ENCODE measurements around the gene HDLBP.

The HDLBP gene

GRCh38 chr2:241190291-241190981 lies 125.0 kb downstream of the HDLBP start:
- no peak for TF ChIP-seq SIN3A (IDR thresholded peaks at IDR 0.05; ENCODE audit: borderline replicate concordance, insufficient read depth, low read length)
- TF ChIP-seq POLR2AphosphoS5 (IDR thresholded peaks at IDR 0.05; ENCODE audit: low read depth, low read length): no peak
- no peak for TF ChIP-seq TAF1 (IDR thresholded peaks at IDR 0.05; ENCODE audit: borderline replicate concordance, insufficient read depth, low read length)
- TF ChIP-seq FOXP2 (optimal IDR thresholded peaks at IDR 0.05; ENCODE audit: borderline replicate concordance, extremely low read depth, extremely low read length, insufficient read depth): no peak
- TF ChIP-seq, protein P1, sequence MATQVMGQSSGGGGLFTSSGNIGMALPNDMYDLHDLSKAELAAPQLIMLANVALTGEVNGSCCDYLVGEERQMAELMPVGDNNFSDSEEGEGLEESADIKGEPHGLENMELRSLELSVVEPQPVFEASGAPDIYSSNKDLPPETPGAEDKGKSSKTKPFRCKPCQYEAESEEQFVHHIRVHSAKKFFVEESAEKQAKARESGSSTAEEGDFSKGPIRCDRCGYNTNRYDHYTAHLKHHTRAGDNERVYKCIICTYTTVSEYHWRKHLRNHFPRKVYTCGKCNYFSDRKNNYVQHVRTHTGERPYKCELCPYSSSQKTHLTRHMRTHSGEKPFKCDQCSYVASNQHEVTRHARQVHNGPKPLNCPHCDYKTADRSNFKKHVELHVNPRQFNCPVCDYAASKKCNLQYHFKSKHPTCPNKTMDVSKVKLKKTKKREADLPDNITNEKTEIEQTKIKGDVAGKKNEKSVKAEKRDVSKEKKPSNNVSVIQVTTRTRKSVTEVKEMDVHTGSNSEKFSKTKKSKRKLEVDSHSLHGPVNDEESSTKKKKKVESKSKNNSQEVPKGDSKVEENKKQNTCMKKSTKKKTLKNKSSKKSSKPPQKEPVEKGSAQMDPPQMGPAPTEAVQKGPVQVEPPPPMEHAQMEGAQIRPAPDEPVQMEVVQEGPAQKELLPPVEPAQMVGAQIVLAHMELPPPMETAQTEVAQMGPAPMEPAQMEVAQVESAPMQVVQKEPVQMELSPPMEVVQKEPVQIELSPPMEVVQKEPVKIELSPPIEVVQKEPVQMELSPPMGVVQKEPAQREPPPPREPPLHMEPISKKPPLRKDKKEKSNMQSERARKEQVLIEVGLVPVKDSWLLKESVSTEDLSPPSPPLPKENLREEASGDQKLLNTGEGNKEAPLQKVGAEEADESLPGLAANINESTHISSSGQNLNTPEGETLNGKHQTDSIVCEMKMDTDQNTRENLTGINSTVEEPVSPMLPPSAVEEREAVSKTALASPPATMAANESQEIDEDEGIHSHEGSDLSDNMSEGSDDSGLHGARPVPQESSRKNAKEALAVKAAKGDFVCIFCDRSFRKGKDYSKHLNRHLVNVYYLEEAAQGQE (IDR thresholded peaks at IDR 0.05; ENCODE audit: insufficient read depth in 1 of 2, low read depth in 2 of 2, low read length in 2 of 2): no peak

DNA sequence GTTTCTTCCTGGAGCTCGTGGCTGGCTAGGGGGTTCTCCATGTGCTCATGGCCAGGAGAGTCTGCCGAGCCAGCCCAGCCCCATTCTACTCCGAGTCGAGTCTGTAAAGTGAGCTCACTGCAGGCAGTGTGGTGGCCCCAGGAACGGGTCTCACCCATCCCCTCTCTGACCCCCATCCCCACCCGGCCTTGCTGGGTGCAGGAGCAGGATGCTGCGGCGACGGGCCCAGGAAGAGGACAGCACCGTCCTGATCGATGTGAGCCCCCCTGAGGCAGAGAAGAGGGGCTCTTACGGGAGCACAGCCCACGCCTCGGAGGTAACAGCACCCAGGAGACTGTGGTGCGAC lies 125.6 kb downstream of the HDLBP start:
- no peak for TF ChIP-seq SIN3A (IDR thresholded peaks at IDR 0.05; ENCODE audit: borderline replicate concordance, insufficient read depth, low read length)
- TF ChIP-seq TAF1 (IDR thresholded peaks at IDR 0.05; ENCODE audit: borderline replicate concordance, insufficient read depth, low read length): no peak
- TF ChIP-seq, protein P1 (IDR thresholded peaks at IDR 0.05; ENCODE audit: insufficient read depth in 1 of 2, low read depth in 2 of 2, low read length in 2 of 2): no peak
- no peak for TF ChIP-seq FOXP2 (optimal IDR thresholded peaks at IDR 0.05; ENCODE audit: borderline replicate concordance, extremely low read depth, extremely low read length, insufficient read depth)
- TF ChIP-seq POLR2AphosphoS5 (IDR thresholded peaks at IDR 0.05; ENCODE audit: low read depth, low read length): no peak

DNA sequence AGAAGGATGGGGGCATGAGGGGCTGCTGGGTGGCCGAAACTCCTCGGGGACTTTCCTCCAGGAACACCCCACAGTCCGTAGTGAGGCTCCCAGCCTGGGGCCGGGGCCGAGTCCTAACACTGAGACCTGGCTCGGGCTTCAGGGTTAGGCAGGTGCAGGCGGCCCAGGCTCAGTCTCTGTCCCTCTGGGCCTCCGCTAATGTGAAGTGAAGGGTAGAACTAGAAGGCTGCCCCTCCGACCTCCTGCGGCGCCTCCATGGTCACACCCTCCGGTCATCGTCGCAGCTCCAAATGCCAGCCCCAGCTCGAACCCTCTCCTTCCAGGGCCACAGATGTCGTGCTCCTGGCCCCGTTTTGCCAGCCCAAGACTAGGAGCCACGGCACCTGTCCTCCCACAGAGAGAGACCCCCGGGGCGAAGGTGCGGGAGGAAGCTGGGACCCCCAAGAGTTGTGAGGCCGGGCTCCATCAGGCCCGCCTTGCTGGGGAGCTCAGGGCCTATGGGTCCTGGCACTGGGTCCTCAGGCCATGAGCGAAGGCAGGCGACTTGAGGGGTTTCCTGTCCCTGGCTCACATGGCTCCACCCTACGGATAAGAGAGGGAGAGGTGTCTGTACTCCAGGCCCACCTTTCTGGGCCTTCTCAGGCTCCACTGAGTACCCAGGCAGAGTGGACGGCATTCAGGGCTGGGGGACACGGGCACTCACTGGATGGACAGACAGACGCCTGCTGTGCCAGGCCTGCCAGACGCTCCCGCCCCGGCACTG lies 126.2 kb downstream of the HDLBP start:
- TF ChIP-seq, protein P1 (IDR thresholded peaks at IDR 0.05; ENCODE audit: insufficient read depth in 1 of 2, low read depth in 2 of 2, low read length in 2 of 2): no peak
- TF ChIP-seq POLR2AphosphoS5 (IDR thresholded peaks at IDR 0.05; ENCODE audit: low read depth, low read length) (no peak), TAF1 (IDR thresholded peaks at IDR 0.05; ENCODE audit: borderline replicate concordance, insufficient read depth, low read length) (no peak), FOXP2 (optimal IDR thresholded peaks at IDR 0.05; ENCODE audit: borderline replicate concordance, extremely low read depth, extremely low read length, insufficient read depth) (no peak), SIN3A (IDR thresholded peaks at IDR 0.05; ENCODE audit: borderline replicate concordance, insufficient read depth, low read length) (no peak)

DNA sequence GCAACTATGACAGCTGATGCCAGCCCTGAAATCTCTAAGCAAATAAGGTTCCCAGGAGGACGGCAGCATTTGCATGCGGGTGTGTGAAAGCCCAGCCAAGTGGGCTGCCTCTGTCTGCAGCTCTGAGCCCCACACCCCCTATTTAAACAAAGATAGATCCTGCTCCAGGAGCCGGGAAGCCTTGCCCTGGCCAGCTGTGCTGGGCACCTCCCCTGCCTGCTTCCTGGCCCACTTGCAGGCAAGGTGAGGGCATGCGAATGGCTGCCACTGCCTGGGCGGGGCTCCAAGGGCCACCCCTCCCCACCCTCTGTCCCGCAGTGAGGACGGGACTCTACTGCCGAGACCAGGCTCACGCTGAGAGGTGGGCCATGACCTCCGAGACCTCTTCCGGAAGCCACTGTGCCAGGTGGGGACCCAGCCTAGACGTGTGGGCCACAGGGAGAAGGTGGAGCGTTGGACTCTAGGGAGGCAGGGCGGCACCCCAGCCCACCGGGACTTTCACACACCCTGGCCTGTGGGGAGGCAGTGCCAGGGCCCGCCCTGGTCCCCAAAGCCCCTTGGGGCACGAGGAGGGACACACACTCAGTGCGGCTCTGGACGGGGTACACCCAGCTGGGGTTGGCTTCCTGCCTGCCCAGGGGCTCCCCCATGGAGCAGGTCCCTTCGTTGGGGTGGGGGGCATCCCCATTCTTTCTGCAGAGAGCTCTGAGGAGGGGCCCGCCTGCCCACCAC lies 126.9 kb downstream of the HDLBP start, which contains the start of gene ANO7:
TSS of gene ANO7 (plus strand) at position 317 of the 732 bp plus-strand sequence. CDS start 1,387 bp downstream, outside the sequence.
- TF ChIP-seq TAF1 (IDR thresholded peaks at IDR 0.05; ENCODE audit: borderline replicate concordance, insufficient read depth, low read length) (no peak), POLR2AphosphoS5 (IDR thresholded peaks at IDR 0.05; ENCODE audit: low read depth, low read length) (no peak), SIN3A (IDR thresholded peaks at IDR 0.05; ENCODE audit: borderline replicate concordance, insufficient read depth, low read length) (no peak), FOXP2 (optimal IDR thresholded peaks at IDR 0.05; ENCODE audit: borderline replicate concordance, extremely low read depth, extremely low read length, insufficient read depth) (no peak)
- TF ChIP-seq, protein P1 (IDR thresholded peaks at IDR 0.05; ENCODE audit: insufficient read depth in 1 of 2, low read depth in 2 of 2, low read length in 2 of 2): no peak

Data from PFSK-1 (cell line).